Cardiac muscle cell (in vitro differentiated cells and primary cell): ENCODE data around the gene HOXD13. TPM values are rescaled to one million over a fixed set of nuclear protein-coding genes. Genes with fewer than 3 reads are reported as not detected.

ENCODE experiments used
- DNase-seq, 2 donors: peaks; one replicate each; pipeline versions ENCODE4 v3.0.0 to v3.0.0-alpha.2; 2010 to 2017; ENCODE audit warnings: low read depth in 1 of 2, low spot score in 1 of 2
- H3K27ac ChIP-seq: fragments of 200-600 bp; sonication (generic); 2 replicates; pipeline ENCODE4 v1.5.1; 2016
- H3K27me3 ChIP-seq: fragments of 200-600 bp; sonication (generic); 2 replicates; pipeline ENCODE4 v1.6.0; 2016; ENCODE audit warnings: control low read depth
- H3K36me3 ChIP-seq: fragments of 200-600 bp; sonication (generic); 2 replicates; pipeline ENCODE4 v1.5.1; 2016; ENCODE audit warnings: control low read depth
- H3K4me1 ChIP-seq: fragments of 200-600 bp; sonication (generic); 2 replicates; pipeline ENCODE4 v1.8.1; 2017; ENCODE audit warnings: low read depth, mild to moderate bottlenecking, mixed run types
- H3K4me3 ChIP-seq: fragments of 200-600 bp; sonication (generic); 2 replicates; pipeline ENCODE4 v1.5.1; 2016; ENCODE audit warnings: mild to moderate bottlenecking
- H3K9me3 ChIP-seq: fragments of 200-600 bp; sonication (generic); 2 replicates; pipeline ENCODE4 v1.5.1; 2017; ENCODE audit warnings: low read depth, mild to moderate bottlenecking, control low read depth
- polyA plus RNA-seq: library from polyadenylated mRNA; unstranded; fragments of >200 nt; fragmentation: Nextera tagmentation; extraction: Ambion mirVana; gene quantifications from 2 replicates; pipeline ENCODE4 v1.2.1, GENCODE V29; 2016
- total RNA-seq: library from RNA; depleted of rRNA; stranded (reverse); fragments of >200 nt; gene quantifications from 2 replicates; pipeline ENCODE4 v1.2.3, GENCODE V29; 2016
- TF ChIP-seq, protein P1 (sequence below): IDR thresholded peaks from 2 replicates; pipeline ENCODE4 v1.5.1; 2012; ENCODE audit warnings: low read depth, mild to moderate bottlenecking, low read length

Gene HOXD13
- total and polyA plus RNA-seq, 2 experiments from 2014 or later = not detected

DNA sequence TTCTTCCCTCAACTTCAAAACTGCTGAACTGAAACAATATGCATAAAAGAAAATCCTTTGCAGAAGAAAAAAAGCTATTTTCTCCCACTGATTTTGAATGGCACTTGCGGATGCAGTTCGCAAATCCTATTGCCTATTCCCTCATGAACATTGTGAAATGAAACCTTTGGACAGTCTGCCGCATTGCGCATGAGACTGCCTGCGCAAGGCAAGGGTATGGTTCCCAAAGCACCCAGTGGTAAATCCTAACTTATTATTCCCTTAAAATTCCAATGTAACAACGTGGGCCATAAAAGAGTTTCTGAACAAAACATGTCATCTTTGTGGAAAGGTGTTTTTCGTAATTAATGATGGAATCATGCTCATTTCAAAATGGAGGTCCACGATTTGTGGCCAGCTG lies 45.4 kb downstream of the HOXD13 start:
- Histone ChIP-seq H3K27me3 (peaks cover 100% of the 10 kb centered on the region), H3K9me3 (no peaks in the 10 kb centered on the region), H3K36me3 (no peaks in the 10 kb centered on the region), H3K27ac (no peak overlapping the region), H3K4me3 (no peak overlapping the region), H3K4me1 (no peaks in the 10 kb centered on the region)
- no peak for DNase-seq
- TF ChIP-seq, protein P1, sequence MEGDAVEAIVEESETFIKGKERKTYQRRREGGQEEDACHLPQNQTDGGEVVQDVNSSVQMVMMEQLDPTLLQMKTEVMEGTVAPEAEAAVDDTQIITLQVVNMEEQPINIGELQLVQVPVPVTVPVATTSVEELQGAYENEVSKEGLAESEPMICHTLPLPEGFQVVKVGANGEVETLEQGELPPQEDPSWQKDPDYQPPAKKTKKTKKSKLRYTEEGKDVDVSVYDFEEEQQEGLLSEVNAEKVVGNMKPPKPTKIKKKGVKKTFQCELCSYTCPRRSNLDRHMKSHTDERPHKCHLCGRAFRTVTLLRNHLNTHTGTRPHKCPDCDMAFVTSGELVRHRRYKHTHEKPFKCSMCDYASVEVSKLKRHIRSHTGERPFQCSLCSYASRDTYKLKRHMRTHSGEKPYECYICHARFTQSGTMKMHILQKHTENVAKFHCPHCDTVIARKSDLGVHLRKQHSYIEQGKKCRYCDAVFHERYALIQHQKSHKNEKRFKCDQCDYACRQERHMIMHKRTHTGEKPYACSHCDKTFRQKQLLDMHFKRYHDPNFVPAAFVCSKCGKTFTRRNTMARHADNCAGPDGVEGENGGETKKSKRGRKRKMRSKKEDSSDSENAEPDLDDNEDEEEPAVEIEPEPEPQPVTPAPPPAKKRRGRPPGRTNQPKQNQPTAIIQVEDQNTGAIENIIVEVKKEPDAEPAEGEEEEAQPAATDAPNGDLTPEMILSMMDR = no peak

DNA sequence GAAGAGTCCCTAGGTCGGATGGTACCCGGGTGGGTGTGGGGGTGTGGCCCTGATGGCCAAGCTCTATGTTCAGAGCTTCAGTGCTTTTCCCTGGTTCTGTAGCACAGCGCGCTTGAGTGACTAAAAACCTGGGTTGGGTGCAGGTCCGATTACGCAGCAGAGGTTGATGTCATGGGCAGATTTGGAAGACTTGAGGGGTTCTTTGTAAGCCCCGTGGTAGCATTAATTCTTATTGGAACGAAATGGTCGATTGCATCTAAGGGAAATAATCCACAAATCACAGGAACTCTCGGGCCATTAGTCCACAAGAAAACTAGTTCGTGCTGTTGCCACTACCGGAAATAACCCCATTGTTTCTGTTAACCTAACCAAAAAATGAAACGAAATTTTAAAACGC lies 46.0 kb downstream of the HOXD13 start:
- H3K4me1 ChIP-seq = no peaks in the 10 kb centered on the region

DNA sequence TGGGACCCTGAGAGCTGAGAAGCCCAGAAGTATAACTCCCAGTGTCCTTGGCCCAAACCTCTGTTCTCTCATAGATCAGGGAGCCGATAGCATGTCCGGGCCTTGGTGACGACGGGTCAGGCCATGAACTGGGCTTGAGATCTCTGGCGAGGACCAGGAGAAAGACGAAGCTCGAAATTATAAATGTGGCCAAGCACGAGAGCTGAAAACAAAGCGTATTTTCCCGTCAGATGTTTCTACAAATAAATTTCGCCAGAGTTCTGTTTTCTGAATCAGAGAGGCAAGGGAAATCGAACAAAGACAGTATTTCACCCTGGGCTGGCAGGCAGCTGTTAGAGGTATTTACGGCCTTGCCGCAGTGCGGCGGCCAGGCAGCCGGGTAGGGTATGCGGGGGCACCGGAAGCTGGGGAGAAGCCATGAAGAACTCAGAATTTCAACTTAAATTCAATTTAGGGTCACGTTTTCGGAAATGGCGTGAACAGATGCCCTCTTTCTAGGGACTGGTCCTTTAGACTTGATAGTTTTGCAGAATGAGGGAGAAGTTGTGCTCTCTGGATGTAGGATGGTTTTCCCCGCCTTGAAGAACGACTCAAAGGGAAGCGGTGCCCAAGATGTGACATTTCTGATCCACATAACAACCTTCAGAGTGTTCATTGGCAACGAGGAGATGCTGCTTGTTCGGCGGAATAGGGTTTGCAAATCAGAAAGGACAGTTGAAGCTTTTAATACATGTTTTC lies 46.6 kb downstream of the HOXD13 start:
- Histone ChIP-seq H3K9me3 (no peaks in the 10 kb centered on the region), H3K27ac (no peak overlapping the region), H3K4me1 (no peaks in the 10 kb centered on the region), H3K36me3 (no peaks in the 10 kb centered on the region), H3K4me3 (no peak overlapping the region), H3K27me3 (peaks cover 100% of the 10 kb centered on the region)
- TF ChIP-seq, protein P1 = no peak
- no peak for DNase-seq

More for the DNA sequence above, 46.0 kb downstream of the HOXD13 start:
- H3K4me3 ChIP-seq = no peak overlapping the region
- no peak overlapping the region for H3K27ac ChIP-seq
- TF ChIP-seq, protein P1 = no peak
- no peaks in the 10 kb centered on the region for H3K36me3 ChIP-seq
- no peaks in the 10 kb centered on the region for H3K9me3 ChIP-seq
- peaks cover 100% of the 10 kb centered on the region for H3K27me3 ChIP-seq
- DNase-seq = no peak

DNA sequence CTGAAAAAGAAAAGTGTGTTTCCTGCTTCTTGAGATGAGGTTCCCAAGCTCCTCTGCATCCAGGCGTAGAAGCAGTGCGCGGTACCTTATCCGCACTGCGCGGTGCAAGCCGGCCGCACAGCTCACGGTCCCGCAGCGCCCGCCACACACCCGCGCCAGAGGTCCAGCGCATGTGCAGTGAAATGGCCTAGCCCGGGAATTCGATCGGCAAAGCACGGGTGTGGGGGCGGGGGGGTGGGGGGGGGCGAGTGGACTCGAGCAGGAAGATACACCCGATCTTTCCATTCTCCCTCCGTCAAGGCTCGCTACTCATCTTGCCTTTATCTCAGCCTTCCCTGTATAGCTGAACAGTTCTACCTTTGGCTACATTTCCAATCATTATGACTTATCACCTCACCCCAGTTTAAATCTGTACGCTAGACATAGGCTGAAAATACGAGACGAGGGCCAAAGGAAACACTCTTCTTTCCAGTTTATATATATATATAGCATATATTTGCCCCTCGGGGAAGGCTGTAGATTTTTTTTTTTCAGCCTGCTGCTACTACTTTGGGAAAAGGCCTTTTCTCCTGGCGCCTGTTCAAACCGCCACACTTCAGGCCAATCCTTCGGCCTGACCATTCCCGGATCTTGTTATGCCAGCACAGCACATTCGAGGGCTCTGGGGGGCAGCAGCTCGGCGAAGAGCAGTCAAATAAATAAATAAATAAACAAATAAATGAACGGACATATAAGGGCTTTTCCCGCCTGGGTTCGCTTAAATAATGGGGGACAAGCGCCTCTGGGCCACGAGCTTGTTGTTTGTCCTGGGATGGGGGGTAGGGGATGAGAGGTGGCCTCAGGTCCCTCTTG lies 47.4 kb downstream of the HOXD13 start:
- TF ChIP-seq, protein P1 = no peak
- no peaks in the 10 kb centered on the region for H3K4me1 ChIP-seq
- no peaks in the 10 kb centered on the region for H3K36me3 ChIP-seq
- DNase-seq = peak in 1 of 2 donors; percentile 28
- H3K4me3 ChIP-seq = peak overlapping the region; percentile 47
- no peak overlapping the region for H3K27ac ChIP-seq
- peaks cover 100% of the 10 kb centered on the region for H3K27me3 ChIP-seq
- H3K9me3 ChIP-seq = no peaks in the 10 kb centered on the region

DNA sequence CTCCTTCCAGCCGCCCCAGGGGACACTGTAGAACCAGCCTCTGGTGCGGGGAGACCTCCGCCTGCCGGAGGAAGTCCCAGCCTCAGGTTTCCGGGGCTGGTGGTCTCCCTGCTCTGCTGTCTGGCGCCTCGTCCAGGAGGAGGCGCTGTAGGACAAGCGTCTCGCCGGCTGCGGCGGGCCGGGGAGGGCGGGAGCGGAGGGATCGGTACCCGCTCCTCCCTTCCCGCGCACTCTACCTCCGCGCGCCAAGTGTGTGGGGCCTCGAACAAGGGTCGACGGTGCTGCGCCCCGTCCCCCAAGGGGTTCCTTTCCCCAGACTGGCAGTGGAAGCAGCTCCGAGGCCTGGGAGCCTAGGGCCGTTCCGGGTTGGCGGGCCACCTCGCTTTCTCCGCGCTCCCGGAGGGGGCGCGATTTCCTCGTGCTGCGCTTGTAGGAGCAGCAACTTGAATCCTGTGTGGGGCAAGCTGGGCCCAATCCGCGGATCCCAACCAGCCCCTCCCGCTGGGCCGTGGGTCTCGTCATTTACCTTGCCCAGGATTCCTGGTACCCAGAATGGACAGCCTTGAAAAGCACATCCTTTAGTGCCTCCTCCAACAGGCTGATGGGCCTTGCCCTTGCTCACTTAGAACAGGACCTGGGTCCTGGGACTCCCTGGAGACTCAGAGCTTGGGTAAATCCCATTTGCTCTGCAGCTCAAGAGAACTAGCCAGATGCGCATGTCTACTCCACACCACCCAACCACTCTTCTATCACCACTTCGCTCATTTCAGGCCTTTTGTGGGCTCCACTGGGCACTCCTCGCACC lies 48.2 kb downstream of the HOXD13 start:
- H3K27ac ChIP-seq = no peak overlapping the region
- peak; percentile 78 to 83 for DNase-seq
- H3K36me3 ChIP-seq = no peaks in the 10 kb centered on the region
- peaks cover 100% of the 10 kb centered on the region for H3K27me3 ChIP-seq
- TF ChIP-seq, protein P1 = peak; percentile 79
- H3K4me3 ChIP-seq = peak overlapping the region; percentile 47
- no peaks in the 10 kb centered on the region for H3K9me3 ChIP-seq
- H3K4me1 ChIP-seq = no peaks in the 10 kb centered on the region
